Thymus (tissue), 11 donors: Measurements from ENCODE around the gene SERPINH1. TPM values are rescaled to one million over a fixed set of nuclear protein-coding genes. Genes with fewer than 3 reads are reported as not detected.
A peak's percentile ranks its signal among the peaks of the same experiment; 100 is the strongest.

Experiments used
- DNase-seq, 9 donors: peaks; one replicate each; pipeline ENCODE4 v3.0.0-alpha.2; 2013; ENCODE audit warnings: low spot score in 9 of 9, low read depth in 6 of 9, missing footprints in 1 of 9
- H3K27ac ChIP-seq, 2 donors: one replicate each; pipeline ENCODE4 v1.5.1; 2013; ENCODE audit warnings: control low read depth in 1 of 2, low read depth in 1 of 2, low read length in 1 of 2, mild to moderate bottlenecking in 1 of 2, moderate library complexity in 1 of 2
- H3K27me3 ChIP-seq, 2 donors: one replicate each; pipeline ENCODE4 v1.5.1; 2013; ENCODE audit warnings: low read length in 1 of 2; ENCODE audit not compliant: control insufficient read depth in 2 of 2, insufficient read depth in 1 of 2
- H3K36me3 ChIP-seq, 2 donors: one replicate each; pipeline ENCODE4 v1.5.1; 2013; ENCODE audit warnings: low read length in 1 of 2, mild to moderate bottlenecking in 1 of 2, moderate library complexity in 1 of 2; ENCODE audit not compliant: control insufficient read depth in 2 of 2, insufficient read depth in 2 of 2
- H3K4me1 ChIP-seq, 2 donors: one replicate each; pipeline ENCODE4 v1.5.1; 2013; ENCODE audit warnings: low read length in 2 of 2; ENCODE audit not compliant: control insufficient read depth in 2 of 2, insufficient read depth in 2 of 2
- H3K4me3 ChIP-seq, 2 donors: one replicate each; pipeline ENCODE4 v1.5.1; 2013; ENCODE audit warnings: low read length in 2 of 2, control low read depth in 1 of 2, mild to moderate bottlenecking in 1 of 2
- H3K9me3 ChIP-seq, 2 donors: one replicate each; pipeline ENCODE4 v1.5.1; 2013; ENCODE audit warnings: low read length in 1 of 2, mild to moderate bottlenecking in 1 of 2; ENCODE audit not compliant: control insufficient read depth in 2 of 2, insufficient read depth in 1 of 2
- WGBS: extraction: QIAGEN DNeasy Blood & Tissue Kit; methylation state at CpG from one replicate; pipeline ENCODE4 v1.1.7; 2013; 5-methylcytosine and 5-hydroxymethylcytosine counted together
- polyA plus RNA-seq: library from polyadenylated mRNA; stranded (reverse); fragments of 200-250 nt; gene quantifications from one replicate; pipeline ENCODE4 v1.2.3, GENCODE V29; 2013
- total RNA-seq: library from RNA; stranded (reverse); fragments of 120-200 nt; gene quantifications from one replicate; pipeline ENCODE4 v1.2.4, GENCODE V29; 2013
- donor health status: healthy.

SERPINH1 gene
- total and polyA plus RNA-seq, 2 donors = 41.0 to 44.4 TPM

GRCh38 chr11:75537740-75538139 is 24.3 kb upstream of the SERPINH1 start:
- WGBS = 90% methylated on average over 5 of the region's 5 CpGs
- H3K36me3 ChIP-seq = no peaks in the 10 kb centered on the region
- H3K4me1 ChIP-seq = peaks cover 0 to 14% of the 10 kb centered on the region in 2 donors
- no peak for DNase-seq
- no peaks in the 10 kb centered on the region for H3K27me3 ChIP-seq
- no peaks in the 10 kb centered on the region for H3K9me3 ChIP-seq
- H3K27ac ChIP-seq = no peak overlapping the region
- H3K4me3 ChIP-seq = no peak overlapping the region

GRCh38 chr11:75538150-75538942 is 23.7 kb upstream of the SERPINH1 start:
- no peak for DNase-seq
- no peaks in the 10 kb centered on the region for H3K27me3 ChIP-seq
- H3K27ac ChIP-seq = no peak overlapping the region
- H3K9me3 ChIP-seq = no peaks in the 10 kb centered on the region
- peaks cover 0 to 14% of the 10 kb centered on the region in 2 donors for H3K4me1 ChIP-seq
- no peaks in the 10 kb centered on the region for H3K36me3 ChIP-seq
- 75% methylated on average over 11 of the region's 11 CpGs for WGBS
- no peak overlapping the region for H3K4me3 ChIP-seq

- Histone ChIP-seq H3K9me3 (no peaks in the 10 kb centered on the region), H3K36me3 (no peaks in the 10 kb centered on the region), H3K27ac (no peak overlapping the region), H3K27me3 (no peaks in the 10 kb centered on the region), H3K4me1 (peaks cover 0 to 9% of the 10 kb centered on the region in 2 donors), H3K4me3 (no peak overlapping the region)
- 92% methylated on average over 9 of the region's 9 CpGs for WGBS
- no peak for DNase-seq
Observed at GRCh38 chr11:75539459-75540334, 22.4 kb upstream of the SERPINH1 start.

GRCh38 chr11:75541193-75542087 is 20.6 kb upstream of the SERPINH1 start:
- no peak for DNase-seq
- 98% methylated on average over 4 of the region's 4 CpGs for WGBS
- H3K4me1 ChIP-seq = peaks cover 0 to 3% of the 10 kb centered on the region in 2 donors
- no peak overlapping the region for H3K27ac ChIP-seq
- no peaks in the 10 kb centered on the region for H3K9me3 ChIP-seq
- no peaks in the 10 kb centered on the region for H3K27me3 ChIP-seq
- H3K36me3 ChIP-seq = no peaks in the 10 kb centered on the region
- no peak overlapping the region for H3K4me3 ChIP-seq

- Histone ChIP-seq H3K9me3 (no peaks in the 10 kb centered on the region), H3K27ac (no peak overlapping the region), H3K4me3 (no peak overlapping the region), H3K4me1 (peaks cover 0 to 3% of the 10 kb centered on the region in 2 donors), H3K36me3 (no peaks in the 10 kb centered on the region), H3K27me3 (no peaks in the 10 kb centered on the region)
- no peak for DNase-seq
- WGBS = 95% methylated on average over 1 of the region's 1 CpG
Observed at GRCh38 chr11:75542088-75542438, 20.0 kb upstream of the SERPINH1 start.

- no peaks in the 10 kb centered on the region for H3K36me3 ChIP-seq
- no peaks in the 10 kb centered on the region for H3K27me3 ChIP-seq
- no peak overlapping the region for H3K27ac ChIP-seq
- whole genome bisulfite sequencing = 96% methylated on average over 6 of the region's 6 CpGs
- no peak for DNase-seq
- H3K4me1 ChIP-seq = no peaks in the 10 kb centered on the region
- H3K9me3 ChIP-seq = no peaks in the 10 kb centered on the region
- H3K4me3 ChIP-seq = no peak overlapping the region
Observed at GRCh38 chr11:75543806-75544205, 18.2 kb upstream of the SERPINH1 start.

- Histone ChIP-seq H3K27me3 (no peaks in the 10 kb centered on the region), H3K27ac (no peak overlapping the region), H3K4me1 (no peaks in the 10 kb centered on the region), H3K9me3 (no peaks in the 10 kb centered on the region), H3K36me3 (no peaks in the 10 kb centered on the region), H3K4me3 (no peak overlapping the region)
- DNase-seq = no peak
- 97% methylated on average over 1 of the region's 1 CpG for WGBS
Observed at GRCh38 chr11:75547177-75547576, 14.9 kb upstream of the SERPINH1 start.

- 27% methylated on average over 7 of the region's 7 CpGs for WGBS
- H3K4me3 ChIP-seq = no peak overlapping the region
- no peaks in the 10 kb centered on the region for H3K4me1 ChIP-seq
- no peaks in the 10 kb centered on the region for H3K27me3 ChIP-seq
- H3K36me3 ChIP-seq = no peaks in the 10 kb centered on the region
- peak in 3 of 9 donors; percentile 46 to 50 (median 48) for DNase-seq
- no peak overlapping the region for H3K27ac ChIP-seq
- H3K9me3 ChIP-seq = no peaks in the 10 kb centered on the region
Observed at GRCh38 chr11:75547617-75548058, 14.4 kb upstream of the SERPINH1 start.
